ENCODE results near the gene ERC2.
A peak's percentile ranks its signal among the peaks of the same experiment; 100 is the strongest.
"Not testable (repeated sequence)": the region's sequence is repeated elsewhere in the genome, so short reads cannot be mapped to it uniquely, and the experiment has no call there.

Gene ERC2

GRCh38 chr3:55507808-55508207 is 960.5 kb downstream of the ERC2 start:
- Histone ChIP-seq H3F3A (ENCODE audit: low read depth) (no peaks in the 10 kb centered on the region), H4K20me1 (ENCODE audit: insufficient read depth, low read length, poor library complexity, severe bottlenecking) (no peaks in the 10 kb centered on the region), H3K4me2 (ENCODE audit: low read depth, low read length, poor library complexity, severe bottlenecking) (no peak overlapping the region), H3K79me2 (ENCODE audit: insufficient read depth, low read length) (no peaks in the 10 kb centered on the region), H2AFZ (ENCODE audit: low read length) (no peak overlapping the region), H3K4me3 (ENCODE audit: low read length, poor library complexity, severe bottlenecking) (no peak overlapping the region), H3K9me2 (replicated peaks; ENCODE audit: low read depth, low read length) (no peaks in the 10 kb centered on the region), H3K9me3 (ENCODE audit: insufficient read depth, low read depth, low read length) (no peaks in the 10 kb centered on the region), H3K9ac (ENCODE audit: low read depth, low read length, poor library complexity, severe bottlenecking) (no peak overlapping the region), H3K27me3 (ENCODE audit: insufficient read depth, low read length, poor library complexity, severe bottlenecking) (no peaks in the 10 kb centered on the region), H3K4me1 (ENCODE audit: insufficient read depth, low read length, poor library complexity, severe bottlenecking) (peaks cover 3% of the 10 kb centered on the region), H3K36me3 (ENCODE audit: insufficient read depth, low read length) (no peaks in the 10 kb centered on the region)
- TF ChIP-seq CTCF (conservative IDR thresholded peaks at IDR 0.05; ENCODE audit: low read length) (no peak), EZH2phosphoT487 (IDR thresholded peaks at IDR 0.05; ENCODE audit: borderline replicate concordance) (no peak)

- Histone ChIP-seq H4K20me1 (ENCODE audit: insufficient read depth, low read length, poor library complexity, severe bottlenecking) (no peaks in the 10 kb centered on the region), H2AFZ (ENCODE audit: low read length) (no peak overlapping the region), H3K4me1 (ENCODE audit: insufficient read depth, low read length, poor library complexity, severe bottlenecking) (peaks cover 3% of the 10 kb centered on the region), H3K27me3 (ENCODE audit: insufficient read depth, low read length, poor library complexity, severe bottlenecking) (no peaks in the 10 kb centered on the region), H3F3A (ENCODE audit: low read depth) (no peaks in the 10 kb centered on the region), H3K9me3 (ENCODE audit: insufficient read depth, low read depth, low read length) (no peaks in the 10 kb centered on the region), H3K4me2 (ENCODE audit: low read depth, low read length, poor library complexity, severe bottlenecking) (no peak overlapping the region), H3K9me2 (replicated peaks; ENCODE audit: low read depth, low read length) (no peaks in the 10 kb centered on the region), H3K4me3 (ENCODE audit: low read length, poor library complexity, severe bottlenecking) (no peak overlapping the region), H3K79me2 (ENCODE audit: insufficient read depth, low read length) (no peaks in the 10 kb centered on the region), H3K36me3 (ENCODE audit: insufficient read depth, low read length) (no peaks in the 10 kb centered on the region), H3K9ac (ENCODE audit: low read depth, low read length, poor library complexity, severe bottlenecking) (no peak overlapping the region)
- TF ChIP-seq CTCF (conservative IDR thresholded peaks at IDR 0.05; ENCODE audit: low read length): no peak
- no peak for TF ChIP-seq EZH2phosphoT487 (IDR thresholded peaks at IDR 0.05; ENCODE audit: borderline replicate concordance)
Measured at GRCh38 chr3:55505776-55506175, 962.5 kb downstream of the ERC2 start.

- H3K9me3 ChIP-seq (ENCODE audit: insufficient read depth, low read depth, low read length); H3F3A ChIP-seq (ENCODE audit: low read depth); H3K4me1 ChIP-seq (ENCODE audit: insufficient read depth, low read length, poor library complexity, severe bottlenecking); H3K79me2 ChIP-seq (ENCODE audit: insufficient read depth, low read length); H3K27me3 ChIP-seq (ENCODE audit: insufficient read depth, low read length, poor library complexity, severe bottlenecking); H3K9me2 ChIP-seq (replicated peaks; ENCODE audit: low read depth, low read length); H4K20me1 ChIP-seq (ENCODE audit: insufficient read depth, low read length, poor library complexity, severe bottlenecking); H3K4me3 ChIP-seq (ENCODE audit: low read length, poor library complexity, severe bottlenecking); H3K36me3 ChIP-seq (ENCODE audit: insufficient read depth, low read length); H3K9ac ChIP-seq (ENCODE audit: low read depth, low read length, poor library complexity, severe bottlenecking); H3K4me2 ChIP-seq (ENCODE audit: low read depth, low read length, poor library complexity, severe bottlenecking): not testable (repeated sequence)
- peak; percentile 56 for TF ChIP-seq CTCF (conservative IDR thresholded peaks at IDR 0.05; ENCODE audit: low read length)
- 0 out of 2 replicates have a peak overlapping the region, but pooled peaks have one; percentile 54 for H2AFZ ChIP-seq (ENCODE audit: low read length)
Measured at GRCh38 chr3:55505102-55505501, 963.2 kb downstream of the ERC2 start.
